CD14-positive monocyte (primary cell): ENCODE results near the gene TANGO2. TPM values are rescaled to one million over a fixed set of nuclear protein-coding genes. Genes with fewer than 3 reads are reported as not detected.

Source experiments
- DNase-seq, 3 donors: peaks; one replicate each; pipeline ENCODE4 v3.0.0-alpha.2; 2011 to 2022
- H2AFZ ChIP-seq: 2 replicates; pipeline ENCODE4 v1.6.0; 2012; ENCODE audit warnings: mild to moderate bottlenecking, low read depth, low read length, inconsistent platforms; ENCODE audit not compliant: insufficient read depth, poor library complexity, severe bottlenecking
- H3K27ac ChIP-seq, 2 donors: 1 replicate in 1 of 2; 2 replicates in 1 of 2; pipeline ENCODE4 v1.5.1; 2012 to 2013; ENCODE audit warnings: low read length in 2 of 2, control low read depth in 1 of 2, inconsistent platforms in 1 of 2, low read depth in 1 of 2, mild to moderate bottlenecking in 1 of 2
- H3K27me3 ChIP-seq, 2 donors: one replicate each; pipeline versions ENCODE4 v1.6.0 to v1.6.1; 2011 to 2013; ENCODE audit warnings: low read length in 2 of 2; ENCODE audit not compliant: control insufficient read depth in 2 of 2, insufficient read depth in 2 of 2
- H3K36me3 ChIP-seq, 2 donors: replicated peaks in 1 of 2; 1 replicate in 1 of 2; 2 replicates in 1 of 2; pipeline versions ENCODE4 v1.5.1 to v1.6.1; 2012 to 2013; ENCODE audit warnings: low read length in 2 of 2, control low read depth in 1 of 2, inconsistent platforms in 1 of 2, mild to moderate bottlenecking in 1 of 2; ENCODE audit not compliant: insufficient read depth in 2 of 2, control insufficient read depth in 1 of 2
- H3K4me1 ChIP-seq, 2 donors: 1 replicate in 1 of 2; 2 replicates in 1 of 2; pipeline versions ENCODE4 v1.5.1 to v1.6.1; 2012 to 2013; ENCODE audit warnings: low read length in 2 of 2, control low read depth in 1 of 2, inconsistent platforms in 1 of 2, mild to moderate bottlenecking in 1 of 2, moderate library complexity in 1 of 2; ENCODE audit not compliant: insufficient read depth in 2 of 2, control insufficient read depth in 1 of 2
- H3K4me2 ChIP-seq: replicated peaks from 2 replicates; pipeline ENCODE3; 2012; ENCODE audit warnings: low read length, moderate library complexity, mild to moderate bottlenecking; ENCODE audit not compliant: poor library complexity, severe bottlenecking; ENCODE audit errors: extremely low read depth
- H3K4me3 ChIP-seq, 3 experiments: fragments of 200-600 bp in 1 of 3; sonication (generic) in 1 of 3; replicated peaks in 1 of 3; 1 replicate in 2 of 3; 2 replicates in 1 of 3; pipeline ENCODE4 v1.5.1; 2011 to 2013; ENCODE audit warnings: low read length in 3 of 3, mild to moderate bottlenecking in 3 of 3, control low read depth in 2 of 3, low read depth in 2 of 3, inconsistent platforms in 1 of 3, moderate library complexity in 1 of 3
- H3K79me2 ChIP-seq: 2 replicates; pipeline ENCODE4 v1.6.0; 2012; ENCODE audit warnings: mild to moderate bottlenecking, control low read depth, inconsistent platforms, low read length, moderate library complexity; ENCODE audit not compliant: insufficient read depth
- H3K9ac ChIP-seq: 2 replicates; pipeline ENCODE4 v1.6.0; 2017; ENCODE audit warnings: low read length, mild to moderate bottlenecking; ENCODE audit not compliant: insufficient read depth, poor library complexity, severe bottlenecking
- H3K9me3 ChIP-seq, 2 donors: replicated peaks in 1 of 2; 1 replicate in 1 of 2; 2 replicates in 1 of 2; pipeline versions ENCODE4 v1.5.1 to v1.6.1; 2012 to 2013; ENCODE audit warnings: low read length in 2 of 2, control low read depth in 1 of 2; ENCODE audit not compliant: control insufficient read depth in 1 of 2, insufficient read depth in 1 of 2
- H4K20me1 ChIP-seq: 2 replicates; pipeline ENCODE4 v1.6.0; 2012; ENCODE audit warnings: mild to moderate bottlenecking, low read length, control low read depth, moderate library complexity; ENCODE audit not compliant: insufficient read depth
- H3K27ac Mint-ChIP-seq, 7 donors: one replicate each; pipeline ENCODE4 v1.8.0; 2020; ENCODE audit warnings: mild to moderate bottlenecking in 7 of 7, mixed read lengths in 7 of 7, moderate library complexity in 6 of 7, inconsistent platforms in 2 of 7
- H3K27me3 Mint-ChIP-seq, 3 donors: one replicate each; pipeline ENCODE4 v1.8.0; 2021 to 2022; ENCODE audit warnings: low read depth in 3 of 3, mild to moderate bottlenecking in 3 of 3, mixed read lengths in 3 of 3, moderate library complexity in 3 of 3, inconsistent platforms in 1 of 3
- H3K36me3 Mint-ChIP-seq, 2 donors: one replicate each; pipeline ENCODE4 v1.8.0; 2020; ENCODE audit warnings: mixed read lengths in 2 of 2, inconsistent platforms in 1 of 2, mild to moderate bottlenecking in 1 of 2
- H3K4me1 Mint-ChIP-seq: one replicate; pipeline ENCODE4 v1.8.0; 2020; ENCODE audit warnings: mild to moderate bottlenecking, mixed read lengths
- H3K4me3 Mint-ChIP-seq, 2 donors: one replicate each; pipeline ENCODE4 v1.8.0; 2020; ENCODE audit warnings: mild to moderate bottlenecking in 2 of 2, mixed read lengths in 2 of 2, moderate library complexity in 1 of 2
- H3K9me3 Mint-ChIP-seq, 7 donors: one replicate each; pipeline ENCODE4 v1.8.0; 2020 to 2022; ENCODE audit warnings: mixed read lengths in 7 of 7, mild to moderate bottlenecking in 6 of 7, moderate library complexity in 6 of 7, inconsistent platforms in 2 of 7
- WGBS: methylation state at CpG from one replicate; pipeline ENCODE4 v1.1.5; 2013; ENCODE audit warnings: missing lambda C conversion rate; ENCODE audit not compliant: insufficient coverage; 5-methylcytosine and 5-hydroxymethylcytosine counted together
- intact Hi-C, 2 donors: fragments of 100-400 bp; cut with micrococcal nuclease; formaldehyde crosslinking; loops; one replicate each; pipeline versions ENCODE4 v1.15.0 to v1.15.1; 2023
- polyA plus RNA-seq, 3 donors: library from polyadenylated mRNA; depleted of rRNA in 1 of 3; unstranded in 2 of 3; stranded (reverse) in 1 of 3; fragments of 300-500 nt in 2 of 3; fragments of >200 nt in 1 of 3; fragmentation: Illumina TruSeq in 2 of 3; gene quantifications; 1 replicate in 2 of 3; 2 replicates in 1 of 3; pipeline ENCODE4 v1.2.3, GENCODE V29; 2012 to 2021
- TF ChIP-seq, protein P1 (sequence below): fragments of 200-600 bp; IDR thresholded peaks from one replicate; pipeline ENCODE4 v1.8.0; 2022; ENCODE audit warnings: antibody characterized with exemption, mild to moderate bottlenecking

Gene TANGO2
- polyA plus RNA-seq, 3 donors, result 56.4 to 94.9 (median 58.2) TPM

DNA sequence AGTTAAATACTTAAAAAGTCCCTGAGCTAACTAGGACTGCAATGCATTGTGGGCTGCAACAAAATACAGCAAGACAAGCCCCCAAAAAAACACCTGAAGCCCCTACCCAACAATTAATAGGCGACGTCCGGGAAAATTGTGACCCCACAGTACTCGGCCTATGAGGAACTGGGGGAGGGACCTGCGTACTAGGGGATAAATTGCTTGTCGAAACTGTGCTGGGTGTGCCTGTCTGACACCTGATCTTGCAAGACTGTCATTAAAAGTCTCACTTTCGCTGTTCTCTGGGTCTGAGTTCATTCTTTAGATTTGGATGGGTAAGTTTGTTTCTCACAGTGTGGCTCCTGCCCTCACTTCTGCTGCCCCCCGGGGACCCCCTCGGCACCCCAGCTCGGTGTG, 15.2 kb downstream of the TANGO2 start:
- no peak overlapping the region for H3K4me3 ChIP-seq
- 97% methylated on average over 6 of the region's 10 CpGs for WGBS
- peaks cover 12% of the 10 kb centered on the region for H3K4me1 Mint-ChIP-seq
- H3K9me3 Mint-ChIP-seq, result peaks cover 0 to 3% (median 0%) of the 10 kb centered on the region in 7 donors
- intact Hi-C loops, result no loop called here
- peaks cover 0 to 4% (median 0%) of the 10 kb centered on the region in 3 donors for H3K27me3 Mint-ChIP-seq
- H4K20me1 ChIP-seq, result peaks cover 97% of the 10 kb centered on the region
- no peak overlapping the region for H3K27ac Mint-ChIP-seq
- no peak overlapping the region for H3K9ac ChIP-seq
- no peak for DNase-seq
- H3K9me3 ChIP-seq, result no peaks in the 10 kb centered on the region
- H3K4me1 ChIP-seq, result peaks cover 0 to 8% of the 10 kb centered on the region in 2 donors
- no peak overlapping the region for H2AFZ ChIP-seq
- no peak overlapping the region for H3K4me2 ChIP-seq
- TF ChIP-seq, protein P1, sequence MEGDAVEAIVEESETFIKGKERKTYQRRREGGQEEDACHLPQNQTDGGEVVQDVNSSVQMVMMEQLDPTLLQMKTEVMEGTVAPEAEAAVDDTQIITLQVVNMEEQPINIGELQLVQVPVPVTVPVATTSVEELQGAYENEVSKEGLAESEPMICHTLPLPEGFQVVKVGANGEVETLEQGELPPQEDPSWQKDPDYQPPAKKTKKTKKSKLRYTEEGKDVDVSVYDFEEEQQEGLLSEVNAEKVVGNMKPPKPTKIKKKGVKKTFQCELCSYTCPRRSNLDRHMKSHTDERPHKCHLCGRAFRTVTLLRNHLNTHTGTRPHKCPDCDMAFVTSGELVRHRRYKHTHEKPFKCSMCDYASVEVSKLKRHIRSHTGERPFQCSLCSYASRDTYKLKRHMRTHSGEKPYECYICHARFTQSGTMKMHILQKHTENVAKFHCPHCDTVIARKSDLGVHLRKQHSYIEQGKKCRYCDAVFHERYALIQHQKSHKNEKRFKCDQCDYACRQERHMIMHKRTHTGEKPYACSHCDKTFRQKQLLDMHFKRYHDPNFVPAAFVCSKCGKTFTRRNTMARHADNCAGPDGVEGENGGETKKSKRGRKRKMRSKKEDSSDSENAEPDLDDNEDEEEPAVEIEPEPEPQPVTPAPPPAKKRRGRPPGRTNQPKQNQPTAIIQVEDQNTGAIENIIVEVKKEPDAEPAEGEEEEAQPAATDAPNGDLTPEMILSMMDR, result no peak
- no peaks in the 10 kb centered on the region for H3K27me3 ChIP-seq
- peaks cover 55 to 87% of the 10 kb centered on the region in 2 donors for H3K36me3 Mint-ChIP-seq
- H3K4me3 Mint-ChIP-seq, result no peak overlapping the region
- peaks cover 69 to 94% of the 10 kb centered on the region in 2 donors for H3K36me3 ChIP-seq
- H3K27ac ChIP-seq, result no peak overlapping the region
- H3K79me2 ChIP-seq, result peaks cover 46% of the 10 kb centered on the region

DNA sequence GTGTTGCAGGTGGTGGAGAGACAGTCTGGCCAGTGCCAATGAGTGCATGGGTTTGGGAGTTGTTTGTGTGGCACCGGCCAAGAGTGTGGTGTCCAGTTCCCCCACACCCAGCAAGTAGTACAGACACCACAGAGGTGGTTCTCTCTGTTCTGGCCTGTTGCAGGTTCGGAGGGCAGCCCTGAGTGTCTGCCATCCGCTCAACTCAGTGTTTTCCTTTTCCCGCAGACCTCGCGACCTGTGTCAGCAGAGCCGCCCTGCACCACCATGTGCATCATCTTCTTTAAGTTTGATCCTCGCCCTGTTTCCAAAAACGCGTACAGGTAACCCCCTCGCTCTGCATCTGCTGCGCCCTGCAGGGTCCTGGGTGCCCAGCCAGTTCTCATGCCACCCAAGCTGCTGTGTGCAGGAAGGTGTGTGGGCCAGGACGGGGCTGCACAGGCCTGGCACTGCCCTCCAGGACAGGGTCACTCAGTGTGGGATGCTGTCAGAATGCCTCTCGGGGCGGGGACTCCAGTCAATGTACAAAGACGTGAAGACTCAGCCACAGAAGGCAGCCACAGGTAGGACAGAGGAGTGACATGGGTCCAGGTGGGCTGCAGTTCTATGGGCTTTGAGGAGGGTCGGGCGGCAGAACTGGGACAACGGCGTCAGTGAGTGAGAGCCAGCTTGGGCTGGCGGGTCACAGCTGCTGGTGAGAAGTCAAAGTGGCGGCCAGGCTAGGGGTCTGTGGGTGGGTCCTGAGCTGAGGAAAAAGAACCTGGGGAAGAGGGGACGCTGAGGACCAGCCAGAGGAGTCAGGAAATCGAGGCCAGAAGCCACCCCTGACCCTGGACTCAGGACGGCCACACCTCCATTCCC, 15.9 kb downstream of the TANGO2 start:
- Histone ChIP-seq H3K4me2 (no peak overlapping the region), H3K36me3 (peaks cover 69 to 92% of the 10 kb centered on the region in 2 donors), H3K79me2 (peaks cover 39% of the 10 kb centered on the region), H3K4me1 (peaks cover 0 to 3% of the 10 kb centered on the region in 2 donors), H4K20me1 (peaks cover 91% of the 10 kb centered on the region), H3K9me3 (no peaks in the 10 kb centered on the region), H3K4me3 (no peak overlapping the region), H2AFZ (no peak overlapping the region), H3K27me3 (no peaks in the 10 kb centered on the region), H3K27ac (no peak overlapping the region), H3K9ac (no peak overlapping the region)
- DNase-seq, result no peak
- intact Hi-C loops, result no loop called here
- WGBS, result 98% methylated on average over 21 of the region's 25 CpGs
- Mint-ChIP-seq H3K27me3 (peaks cover 0 to 3% (median 0%) of the 10 kb centered on the region in 3 donors), H3K4me3 (no peak overlapping the region), H3K36me3 (peaks cover 52 to 87% of the 10 kb centered on the region in 2 donors), H3K9me3 (peaks cover 0 to 3% (median 0%) of the 10 kb centered on the region in 7 donors), H3K27ac (peak overlapping the region in 1 of 7 donors; percentile 37), H3K4me1 (peaks cover 8% of the 10 kb centered on the region)
- TF ChIP-seq, protein P1, result no peak
